OCI-LY1 (cell line): ENCODE measurements around the gene SPACA7.

Experiments used
- H2AFZ ChIP-seq: fragments of 200-600 bp; sonication (generic), shearing (Covaris generic); 2 replicates; pipeline ENCODE4 v1.6.0; 2014; ENCODE audit warnings: antibody characterized with exemption, mild to moderate bottlenecking, low read length
- H3F3A ChIP-seq: fragments of 200-600 bp; sonication (generic), shearing (Covaris generic); 2 replicates; pipeline ENCODE4 v1.6.0; 2014; ENCODE audit warnings: mild to moderate bottlenecking, antibody characterized with exemption, low read length, moderate library complexity; ENCODE audit not compliant: insufficient read depth
- H3K27ac ChIP-seq: fragments of 200-600 bp; sonication (generic); 2 replicates; pipeline ENCODE4 v1.5.1; 2014; ENCODE audit warnings: low read length, mixed run types, mild to moderate bottlenecking, low read depth; ENCODE audit not compliant: poor library complexity, severe bottlenecking
- H3K27me3 ChIP-seq: fragments of 200-600 bp; sonication (generic); 2 replicates; pipeline ENCODE4 v1.6.0; 2014; ENCODE audit warnings: antibody characterized with exemption, mild to moderate bottlenecking, low read length, moderate library complexity; ENCODE audit not compliant: insufficient read depth
- H3K36me3 ChIP-seq: fragments of 200-600 bp; sonication (generic); 2 replicates; pipeline ENCODE4 v1.6.1; 2014; ENCODE audit warnings: mild to moderate bottlenecking, antibody characterized with exemption, low read length, moderate library complexity, mixed read lengths; ENCODE audit not compliant: insufficient read depth
- H3K4me1 ChIP-seq: fragments of 200-600 bp; sonication (generic); 2 replicates; pipeline ENCODE4 v1.5.1; 2014; ENCODE audit warnings: mild to moderate bottlenecking, low read length, moderate library complexity; ENCODE audit not compliant: insufficient read depth, severe bottlenecking
- H3K4me2 ChIP-seq: fragments of 200-600 bp; sonication (generic), shearing (Covaris generic); 2 replicates; pipeline ENCODE4 v1.6.1; 2014; ENCODE audit warnings: low read length
- H3K4me3 ChIP-seq: fragments of 200-600 bp; sonication (generic); 2 replicates; pipeline ENCODE4 v1.5.1; 2014; ENCODE audit warnings: low read length, low read depth, mild to moderate bottlenecking, mixed read lengths; ENCODE audit not compliant: poor library complexity, severe bottlenecking
- H3K79me2 ChIP-seq: fragments of 200-600 bp; shearing (Covaris generic); 2 replicates; pipeline ENCODE4 v1.6.1; 2016; ENCODE audit warnings: mixed run types, low read length, mixed read lengths; ENCODE audit not compliant: insufficient read depth
- H3K9ac ChIP-seq: fragments of 200-600 bp; sonication (generic), shearing (Covaris generic); 2 replicates; pipeline ENCODE4 v1.6.1; 2014; ENCODE audit warnings: mild to moderate bottlenecking, low read length, mixed read lengths
- H3K9me2 ChIP-seq: fragments of 200-600 bp; sonication (generic), shearing (Covaris generic); 2 replicates; pipeline ENCODE4 v1.6.1; 2014; ENCODE audit warnings: low read depth, mild to moderate bottlenecking, low read length, mixed read lengths
- H3K9me3 ChIP-seq: fragments of 200-600 bp; shearing (Covaris generic); 2 replicates; pipeline ENCODE4 v1.6.1; 2014; ENCODE audit warnings: low read length, mixed read lengths
- H4K20me1 ChIP-seq: fragments of 200-600 bp; sonication (generic), shearing (Covaris generic); 2 replicates; pipeline ENCODE4 v1.6.0; 2016; ENCODE audit warnings: mild to moderate bottlenecking, low read length; ENCODE audit not compliant: insufficient read depth
- EZH2 ChIP-seq: fragments of 200-600 bp; sonication (generic), shearing (Covaris generic); IDR thresholded peaks from 2 replicates; pipeline ENCODE4 v1.8.0; 2017; ENCODE audit warnings: borderline replicate concordance, mixed run types, mild to moderate bottlenecking, antibody characterized with exemption, low read length, moderate library complexity, mixed read lengths
- TF ChIP-seq, protein P1 (sequence below): fragments of 200-600 bp; sonication (generic), shearing (Covaris generic); IDR thresholded peaks from 2 replicates; pipeline ENCODE4 v1.5.1; 2017; ENCODE audit warnings: mild to moderate bottlenecking, antibody characterized with exemption, low read length, moderate library complexity, mixed read lengths

The SPACA7 gene

DNA sequence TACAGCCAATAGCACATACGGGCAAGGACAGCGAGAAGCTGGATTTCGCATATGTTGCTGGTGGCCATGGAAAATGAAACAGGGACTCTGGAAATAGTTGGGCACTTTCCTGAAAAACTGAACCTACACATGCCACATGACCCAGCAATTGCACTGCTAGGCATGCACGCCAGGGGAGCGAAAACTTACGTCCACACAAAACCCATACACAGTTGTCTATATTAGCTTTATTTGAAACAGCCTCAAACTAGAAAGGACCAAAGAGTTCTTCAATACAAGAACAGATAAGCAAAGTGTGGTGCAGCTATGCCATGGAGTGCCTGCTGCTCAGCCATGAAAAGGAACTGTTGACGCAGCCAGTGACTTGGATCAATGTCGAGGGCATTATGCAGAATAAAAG is 7.3 kb upstream of the SPACA7 start:
- Histone ChIP-seq H3K27me3 (no peaks in the 10 kb centered on the region), H3K4me2 (no peak overlapping the region), H3K9ac (no peak overlapping the region), H3K9me3 (no peaks in the 10 kb centered on the region), H3K36me3 (no peaks in the 10 kb centered on the region), H3K27ac (no peak overlapping the region), H3K9me2 (no peaks in the 10 kb centered on the region), H3K4me3 (no peak overlapping the region), H3K4me1 (no peaks in the 10 kb centered on the region), H4K20me1 (no peaks in the 10 kb centered on the region), H2AFZ (no peak overlapping the region), H3F3A (no peaks in the 10 kb centered on the region), H3K79me2 (no peaks in the 10 kb centered on the region)
- TF ChIP-seq EZH2: no peak

DNA sequence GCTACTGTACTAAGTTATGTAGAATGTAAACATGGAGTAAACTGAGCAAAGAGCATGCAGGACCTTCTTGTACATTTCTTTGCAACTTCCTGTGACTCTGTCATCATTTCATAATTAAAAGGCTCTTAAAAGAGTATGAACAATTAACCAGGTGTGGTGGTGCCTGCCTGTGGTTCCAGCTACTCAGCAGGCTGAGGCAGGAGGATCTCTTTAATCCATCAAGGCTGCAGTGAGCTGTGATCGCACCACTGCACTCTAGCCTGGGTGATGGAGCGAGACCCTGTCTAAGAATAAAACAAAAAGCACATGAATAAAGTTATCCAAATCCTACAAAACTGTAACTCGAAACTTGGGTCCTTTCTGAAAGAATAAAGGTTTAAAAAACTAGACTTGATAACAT is 5.8 kb upstream of the SPACA7 start:
- Histone ChIP-seq H3K9ac (no peak overlapping the region), H3F3A (no peaks in the 10 kb centered on the region), H3K27me3 (peaks cover 5% of the 10 kb centered on the region; the same call in 1 of the 2 replicates), H3K27ac (no peak overlapping the region), H3K4me2 (no peak overlapping the region), H2AFZ (no peak overlapping the region), H3K9me2 (no peaks in the 10 kb centered on the region), H3K36me3 (no peaks in the 10 kb centered on the region), H3K4me1 (no peaks in the 10 kb centered on the region), H4K20me1 (no peaks in the 10 kb centered on the region), H3K4me3 (no peak overlapping the region), H3K9me3 (no peaks in the 10 kb centered on the region), H3K79me2 (no peaks in the 10 kb centered on the region)
- TF ChIP-seq EZH2: no peak
- TF ChIP-seq, protein P1, sequence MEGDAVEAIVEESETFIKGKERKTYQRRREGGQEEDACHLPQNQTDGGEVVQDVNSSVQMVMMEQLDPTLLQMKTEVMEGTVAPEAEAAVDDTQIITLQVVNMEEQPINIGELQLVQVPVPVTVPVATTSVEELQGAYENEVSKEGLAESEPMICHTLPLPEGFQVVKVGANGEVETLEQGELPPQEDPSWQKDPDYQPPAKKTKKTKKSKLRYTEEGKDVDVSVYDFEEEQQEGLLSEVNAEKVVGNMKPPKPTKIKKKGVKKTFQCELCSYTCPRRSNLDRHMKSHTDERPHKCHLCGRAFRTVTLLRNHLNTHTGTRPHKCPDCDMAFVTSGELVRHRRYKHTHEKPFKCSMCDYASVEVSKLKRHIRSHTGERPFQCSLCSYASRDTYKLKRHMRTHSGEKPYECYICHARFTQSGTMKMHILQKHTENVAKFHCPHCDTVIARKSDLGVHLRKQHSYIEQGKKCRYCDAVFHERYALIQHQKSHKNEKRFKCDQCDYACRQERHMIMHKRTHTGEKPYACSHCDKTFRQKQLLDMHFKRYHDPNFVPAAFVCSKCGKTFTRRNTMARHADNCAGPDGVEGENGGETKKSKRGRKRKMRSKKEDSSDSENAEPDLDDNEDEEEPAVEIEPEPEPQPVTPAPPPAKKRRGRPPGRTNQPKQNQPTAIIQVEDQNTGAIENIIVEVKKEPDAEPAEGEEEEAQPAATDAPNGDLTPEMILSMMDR: no peak

DNA sequence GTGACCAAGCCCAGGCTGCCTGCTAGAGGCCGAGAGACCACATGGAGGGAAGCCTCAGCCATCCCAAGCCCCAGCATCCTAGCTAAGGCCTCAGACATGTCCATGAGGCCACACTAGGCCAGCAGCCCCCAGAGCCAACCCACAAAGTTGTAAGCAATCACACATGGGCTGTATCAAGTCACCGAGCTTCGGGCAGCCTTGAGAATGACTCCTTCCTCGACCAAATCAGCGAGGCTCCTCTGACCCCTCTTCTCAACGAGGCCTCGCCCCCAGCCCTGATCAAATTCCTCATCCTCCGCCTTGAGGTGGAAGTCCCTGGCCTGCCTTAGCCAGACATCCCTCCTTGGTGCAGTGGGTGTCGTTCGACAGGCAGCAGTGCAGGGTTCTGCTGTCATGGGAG is 1.9 kb upstream of the SPACA7 start:
- TF ChIP-seq, protein P1: no peak
- no peak for TF ChIP-seq EZH2
- Histone ChIP-seq H3K4me3 (no peak overlapping the region), H4K20me1 (no peaks in the 10 kb centered on the region), H3K36me3 (no peaks in the 10 kb centered on the region), H3K4me2 (no peak overlapping the region), H3K9ac (no peak overlapping the region), H3K27ac (no peak overlapping the region), H3K27me3 (peaks cover 5% of the 10 kb centered on the region; the same call in 1 of the 2 replicates), H3K79me2 (no peaks in the 10 kb centered on the region), H3K9me3 (no peaks in the 10 kb centered on the region), H3F3A (no peaks in the 10 kb centered on the region), H3K9me2 (no peaks in the 10 kb centered on the region), H2AFZ (no peak overlapping the region), H3K4me1 (no peaks in the 10 kb centered on the region)

DNA sequence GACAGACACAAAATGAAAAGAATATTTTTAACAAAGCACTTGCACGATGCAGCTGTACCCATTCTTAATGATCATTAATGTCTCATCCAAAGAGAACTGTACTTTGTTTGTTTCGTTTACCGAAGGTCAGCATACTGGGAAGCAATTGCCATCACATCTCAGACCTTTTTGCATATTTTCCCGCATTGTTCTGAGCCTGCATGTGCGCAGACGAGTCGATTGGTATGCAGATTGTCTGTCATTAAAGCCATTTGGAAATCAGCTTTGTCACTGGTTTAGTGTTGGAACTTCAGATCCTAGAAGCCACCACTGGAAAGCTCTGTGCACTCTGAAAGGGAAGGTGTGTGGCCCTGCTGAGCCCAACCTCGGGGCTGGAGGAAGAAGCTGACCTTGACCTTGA is 15.6 kb downstream of the SPACA7 start:
- Histone ChIP-seq H3K9me2 (no peaks in the 10 kb centered on the region), H3K4me3 (no peak overlapping the region), H3K79me2 (no peaks in the 10 kb centered on the region), H3K4me2 (no peak overlapping the region), H3K9me3 (no peaks in the 10 kb centered on the region), H3K27ac (no peak overlapping the region), H4K20me1 (no peaks in the 10 kb centered on the region), H3K36me3 (no peaks in the 10 kb centered on the region), H3K27me3 (no peaks in the 10 kb centered on the region; the same call in 1 of the 2 replicates), H3F3A (no peaks in the 10 kb centered on the region), H3K4me1 (no peaks in the 10 kb centered on the region), H2AFZ (no peak overlapping the region), H3K9ac (no peak overlapping the region)
- TF ChIP-seq, protein P1: no peak
- no peak for TF ChIP-seq EZH2
